ENCODE data around the gene PPP1CC.
"Not testable (repeated sequence)": the region's sequence is repeated elsewhere in the genome, so short reads cannot be mapped to it uniquely, and the experiment has no call there.

Gene PPP1CC

DNA sequence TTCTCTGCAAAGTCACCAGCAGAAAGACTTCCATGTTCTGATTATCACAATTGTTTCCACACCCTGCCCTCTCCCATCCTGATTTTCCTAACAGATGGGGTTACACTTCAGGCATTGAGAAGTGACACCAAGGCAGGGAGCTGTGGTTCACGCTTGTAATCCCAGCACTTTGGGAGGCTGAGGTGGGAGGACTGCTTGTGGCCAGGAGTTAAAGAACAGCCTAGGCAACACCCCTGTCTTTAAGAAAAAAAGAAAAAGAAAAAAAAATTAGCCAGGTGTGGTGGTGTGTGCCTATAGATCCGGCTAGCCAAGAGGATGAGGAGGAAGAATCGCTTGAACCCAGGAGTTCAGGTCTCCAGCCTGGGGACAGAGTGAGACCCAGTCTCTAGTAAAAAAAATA, 5.2 kb downstream of the PPP1CC start:
- no peak overlapping the region for H3K27ac ChIP-seq
- H3K36me3 ChIP-seq (replicated peaks) = peaks cover 4% of the 10 kb centered on the region
- TF ChIP-seq, protein P1, sequence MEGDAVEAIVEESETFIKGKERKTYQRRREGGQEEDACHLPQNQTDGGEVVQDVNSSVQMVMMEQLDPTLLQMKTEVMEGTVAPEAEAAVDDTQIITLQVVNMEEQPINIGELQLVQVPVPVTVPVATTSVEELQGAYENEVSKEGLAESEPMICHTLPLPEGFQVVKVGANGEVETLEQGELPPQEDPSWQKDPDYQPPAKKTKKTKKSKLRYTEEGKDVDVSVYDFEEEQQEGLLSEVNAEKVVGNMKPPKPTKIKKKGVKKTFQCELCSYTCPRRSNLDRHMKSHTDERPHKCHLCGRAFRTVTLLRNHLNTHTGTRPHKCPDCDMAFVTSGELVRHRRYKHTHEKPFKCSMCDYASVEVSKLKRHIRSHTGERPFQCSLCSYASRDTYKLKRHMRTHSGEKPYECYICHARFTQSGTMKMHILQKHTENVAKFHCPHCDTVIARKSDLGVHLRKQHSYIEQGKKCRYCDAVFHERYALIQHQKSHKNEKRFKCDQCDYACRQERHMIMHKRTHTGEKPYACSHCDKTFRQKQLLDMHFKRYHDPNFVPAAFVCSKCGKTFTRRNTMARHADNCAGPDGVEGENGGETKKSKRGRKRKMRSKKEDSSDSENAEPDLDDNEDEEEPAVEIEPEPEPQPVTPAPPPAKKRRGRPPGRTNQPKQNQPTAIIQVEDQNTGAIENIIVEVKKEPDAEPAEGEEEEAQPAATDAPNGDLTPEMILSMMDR (IDR thresholded peaks at IDR 0.05; ENCODE audit: low read depth, low read length, missing control alignments) = no peak
- no peak for DNase-seq
- no peak overlapping the region for H3K4me3 ChIP-seq (ENCODE audit: low read depth, low read length)
- in situ Hi-C loops (cut with HindIII; ENCODE audit: low pct_ligation_motif_present, low sequenced_read_pairs) = no loop called here
- H3K27me3 ChIP-seq (replicated peaks) = no peaks in the 10 kb centered on the region

DNA sequence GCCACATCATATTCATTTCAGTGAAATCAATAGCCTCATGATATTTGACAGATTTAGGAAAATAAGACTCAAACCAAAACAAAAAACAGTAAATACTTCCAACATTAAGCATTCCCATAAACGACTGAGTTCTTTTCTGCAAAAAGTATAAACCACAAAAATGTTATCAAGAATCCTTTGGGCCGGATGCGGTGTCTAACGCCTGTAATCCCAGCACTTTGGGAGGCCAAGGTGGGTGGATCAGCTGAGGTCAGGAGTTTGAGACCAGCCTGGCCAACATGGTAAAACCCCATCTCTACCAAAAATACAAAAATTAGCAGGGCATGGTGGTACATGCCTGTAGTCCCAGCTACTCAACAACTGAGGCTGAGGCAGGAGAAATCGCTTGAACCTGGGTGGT, 5.7 kb downstream of the PPP1CC start:
- H3K27ac ChIP-seq; H3K4me3 ChIP-seq (ENCODE audit: low read depth, low read length); H3K36me3 ChIP-seq (replicated peaks); in situ Hi-C loops (cut with HindIII; ENCODE audit: low pct_ligation_motif_present, low sequenced_read_pairs); H3K27me3 ChIP-seq (replicated peaks): not testable (repeated sequence)
- DNase-seq = peak; percentile 27

DNA sequence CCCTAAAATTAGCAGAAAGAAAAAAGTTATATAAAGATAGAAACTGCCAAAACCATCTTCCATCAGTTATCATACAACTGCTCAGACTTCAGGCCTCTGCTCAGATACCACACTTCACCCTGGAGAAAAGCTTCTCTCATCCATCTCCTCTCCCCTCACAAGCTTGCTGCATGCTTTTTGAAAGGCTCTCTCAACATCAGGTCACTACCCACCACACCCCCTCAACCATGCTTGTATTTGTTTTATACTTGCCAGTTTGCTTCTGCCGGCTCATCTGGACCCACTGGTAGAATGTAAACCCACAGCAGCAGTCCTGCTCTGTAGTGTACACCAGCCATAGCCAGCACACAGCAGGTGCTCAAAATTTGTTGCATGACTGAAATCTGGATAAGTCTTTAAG, 8.8 kb downstream of the PPP1CC start:
- no peak overlapping the region for H3K4me3 ChIP-seq (ENCODE audit: low read depth, low read length)
- TF ChIP-seq, protein P1 (IDR thresholded peaks at IDR 0.05; ENCODE audit: low read depth, low read length, missing control alignments) = no peak
- no peaks in the 10 kb centered on the region for H3K27me3 ChIP-seq (replicated peaks)
- no peak overlapping the region for H3K27ac ChIP-seq
- peaks cover 23% of the 10 kb centered on the region for H3K36me3 ChIP-seq (replicated peaks)
- in situ Hi-C loops (cut with HindIII; ENCODE audit: low pct_ligation_motif_present, low sequenced_read_pairs) = no loop called here
- DNase-seq = no peak

DNA sequence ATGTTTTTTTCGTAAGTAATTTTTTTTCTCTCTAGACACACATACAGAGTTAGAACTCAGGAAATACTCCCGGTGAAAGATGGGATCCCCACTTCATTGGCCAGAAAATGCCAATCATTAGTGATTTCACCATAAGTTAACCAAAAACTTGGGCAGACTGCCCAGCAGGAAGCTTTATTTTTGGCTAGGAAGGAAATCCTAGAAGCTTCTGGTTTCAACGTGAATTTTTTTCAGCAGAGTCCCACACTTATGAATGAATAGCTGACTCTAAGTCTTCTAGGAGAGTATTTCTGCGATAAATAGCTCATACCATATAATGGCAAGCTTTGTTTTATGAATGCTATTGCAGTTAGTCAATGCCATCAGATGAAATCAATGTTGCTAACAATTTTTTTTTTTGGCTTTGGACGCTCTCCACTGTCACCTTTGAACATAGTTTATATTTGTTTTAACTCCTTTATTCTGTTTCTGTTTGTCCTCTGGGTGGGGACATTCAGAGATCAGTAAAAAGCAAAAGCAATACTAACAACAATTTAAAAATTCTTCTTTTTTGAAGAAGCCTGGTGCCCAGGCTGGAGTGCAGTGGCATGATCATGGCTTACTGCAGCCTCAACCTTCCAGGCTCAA, 9.5 kb downstream of the PPP1CC start:
- in situ Hi-C loops (cut with HindIII; ENCODE audit: low pct_ligation_motif_present, low sequenced_read_pairs) = no loop called here
- no peak overlapping the region for H3K4me3 ChIP-seq (ENCODE audit: low read depth, low read length)
- H3K36me3 ChIP-seq (replicated peaks) = peaks cover 30% of the 10 kb centered on the region
- DNase-seq = peak; percentile 9
- TF ChIP-seq, protein P1 (IDR thresholded peaks at IDR 0.05; ENCODE audit: low read depth, low read length, missing control alignments) = no peak
- no peaks in the 10 kb centered on the region for H3K27me3 ChIP-seq (replicated peaks)
- no peak overlapping the region for H3K27ac ChIP-seq

DNA sequence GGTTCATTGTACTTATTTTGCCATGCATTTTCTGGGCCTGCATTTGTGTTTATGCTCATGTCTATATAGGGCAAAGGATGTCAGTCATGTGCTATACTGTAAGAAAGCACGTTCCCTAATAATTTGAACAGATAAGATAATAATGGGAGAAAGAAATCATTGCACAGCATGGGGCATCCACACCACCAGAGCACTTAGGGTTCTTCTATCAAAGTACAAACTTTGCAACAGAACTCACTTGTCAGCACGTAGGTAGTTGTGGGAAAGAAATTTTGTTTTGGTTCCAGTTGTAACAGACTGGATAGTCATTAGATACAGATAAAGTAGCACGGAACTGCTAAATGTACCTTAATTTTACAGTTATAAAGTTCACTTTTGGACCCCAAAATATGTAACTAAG, 10.1 kb downstream of the PPP1CC start:
- no peak overlapping the region for H3K4me3 ChIP-seq (ENCODE audit: low read depth, low read length)
- in situ Hi-C loops (cut with HindIII; ENCODE audit: low pct_ligation_motif_present, low sequenced_read_pairs) = no loop called here
- no peak for DNase-seq
- peaks cover 32% of the 10 kb centered on the region for H3K36me3 ChIP-seq (replicated peaks)
- H3K27me3 ChIP-seq (replicated peaks) = no peaks in the 10 kb centered on the region
- H3K27ac ChIP-seq = no peak overlapping the region
- TF ChIP-seq, protein P1 (IDR thresholded peaks at IDR 0.05; ENCODE audit: low read depth, low read length, missing control alignments) = no peak

DNA sequence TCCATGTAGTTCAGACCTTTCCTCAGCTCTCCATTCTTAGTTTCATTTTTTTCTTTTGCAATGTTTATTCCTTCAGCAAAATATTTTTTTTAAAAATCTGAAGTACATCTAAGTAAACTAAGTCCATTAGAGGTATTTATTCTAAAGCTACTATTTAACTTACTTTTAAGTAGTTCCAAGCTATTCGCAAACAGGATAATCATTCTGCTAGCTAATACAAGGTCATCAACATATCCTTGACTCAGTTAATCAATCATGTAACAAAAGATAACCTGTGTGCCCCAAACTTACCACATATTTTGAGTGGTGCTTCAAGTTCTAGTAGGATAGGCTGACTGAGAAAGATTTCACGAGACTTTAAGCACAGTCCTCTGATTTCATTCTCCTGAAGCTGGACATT, 11.2 kb downstream of the PPP1CC start:
- H3K27me3 ChIP-seq (replicated peaks) = no peaks in the 10 kb centered on the region
- no peak for DNase-seq
- peaks cover 35% of the 10 kb centered on the region for H3K36me3 ChIP-seq (replicated peaks)
- no peak overlapping the region for H3K27ac ChIP-seq
- H3K4me3 ChIP-seq (ENCODE audit: low read depth, low read length) = no peak overlapping the region
- TF ChIP-seq, protein P1 (IDR thresholded peaks at IDR 0.05; ENCODE audit: low read depth, low read length, missing control alignments) = no peak
- in situ Hi-C loops (cut with HindIII; ENCODE audit: low pct_ligation_motif_present, low sequenced_read_pairs) = no loop called here
